ENCODE data around the gene PDE7B.

Gene PDE7B

DNA sequence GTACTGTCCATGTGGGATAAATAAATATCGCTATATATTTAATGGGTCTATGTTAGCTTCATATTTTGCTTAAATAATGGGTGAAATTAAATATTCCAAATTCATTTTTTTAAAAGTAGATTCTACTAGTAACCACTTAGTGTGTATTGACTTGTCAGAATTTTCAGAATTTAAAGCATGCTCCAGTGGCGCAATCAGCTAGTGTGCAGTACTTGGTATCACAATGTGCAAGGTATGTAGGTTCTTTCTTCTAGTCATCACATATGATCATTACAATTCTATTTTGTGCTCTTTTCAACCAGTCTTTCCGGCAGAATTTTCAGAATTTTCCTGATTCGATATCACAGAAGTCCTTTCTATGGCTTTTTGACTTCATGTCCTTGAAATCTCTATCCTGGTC lies 32.6 kb downstream of the PDE7B start:
- in situ Hi-C loops (cut with MboI; ENCODE audit: low sequenced_read_pairs), result no loop called here

DNA sequence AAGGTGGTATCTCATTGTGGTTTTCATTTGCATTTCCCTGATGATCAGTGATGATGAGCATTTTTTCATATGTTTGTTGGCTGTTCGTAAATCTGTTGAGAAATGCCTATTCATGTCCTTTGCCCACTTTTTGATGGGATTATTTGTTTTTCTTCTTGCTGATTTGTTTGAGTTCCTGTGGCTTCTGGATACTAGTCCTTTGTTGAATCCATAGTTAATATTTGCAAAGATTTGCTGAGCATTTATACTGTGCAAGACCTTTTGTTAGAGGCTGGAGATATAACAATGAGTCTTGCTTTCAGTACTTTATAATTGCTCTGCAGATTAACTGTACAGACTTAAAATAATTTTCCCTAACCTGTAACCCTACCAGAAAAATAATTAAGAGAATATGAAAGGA lies 35.6 kb downstream of the PDE7B start:
- in situ Hi-C loops (cut with MboI; ENCODE audit: low sequenced_read_pairs), result no loop called here

DNA sequence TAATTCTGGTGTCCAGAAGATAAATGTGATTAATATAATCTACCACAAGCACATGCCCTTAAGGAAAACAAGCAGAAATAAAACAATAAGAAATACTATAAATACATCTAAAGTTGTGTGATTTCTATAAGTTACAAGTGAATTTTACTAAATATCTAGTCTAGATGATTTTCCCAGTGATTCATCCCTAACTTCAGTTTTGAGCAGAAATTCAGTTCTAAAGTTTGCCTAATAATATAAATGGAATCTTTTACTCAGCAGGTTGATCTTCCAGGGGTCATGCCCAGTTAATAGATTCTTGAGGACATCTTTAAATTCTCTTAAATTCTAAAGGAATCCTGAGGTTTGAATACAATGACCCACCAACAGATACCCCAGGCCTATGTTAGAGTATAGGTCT lies 37.3 kb downstream of the PDE7B start:
- in situ Hi-C loops (cut with MboI; ENCODE audit: low sequenced_read_pairs), result no loop called here

DNA sequence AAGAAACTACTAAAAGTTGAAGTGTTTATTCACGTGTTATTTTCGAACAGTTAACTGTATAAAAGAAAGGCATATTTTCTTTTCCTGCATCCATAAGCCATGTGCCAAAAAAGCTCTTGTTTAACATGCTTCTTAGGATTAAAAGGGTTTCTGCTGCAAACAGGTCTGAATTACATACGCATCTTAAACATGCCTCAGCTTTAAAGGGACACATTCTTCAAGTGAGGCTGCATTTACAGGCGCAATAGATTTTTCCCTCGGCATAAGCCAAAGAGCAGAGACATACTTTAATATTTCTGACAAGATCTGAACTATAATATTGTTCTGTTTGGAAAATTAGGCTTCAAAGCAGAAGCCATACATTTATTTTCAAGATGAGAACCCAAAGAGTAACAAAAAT lies 39.4 kb downstream of the PDE7B start:
- in situ Hi-C loops (cut with MboI; ENCODE audit: low sequenced_read_pairs), result no loop called here

DNA sequence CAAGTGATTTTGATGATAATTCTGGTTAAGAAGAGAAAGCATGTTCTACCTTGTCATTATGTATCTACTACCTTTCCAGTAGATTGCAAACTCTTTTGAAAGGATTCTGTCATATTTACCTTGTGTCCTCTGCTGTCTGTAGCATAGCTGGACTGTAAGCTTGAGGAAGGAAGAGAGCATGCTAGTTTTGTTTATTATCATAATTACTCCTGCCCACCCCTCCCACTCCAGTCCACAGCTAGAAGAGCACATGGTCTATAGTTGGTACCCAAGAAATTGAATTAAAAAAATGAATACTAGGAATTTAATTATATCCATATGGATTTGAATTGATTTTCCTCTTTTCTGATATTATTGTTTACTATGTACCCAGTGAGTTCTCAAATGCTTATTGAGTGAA lies 40.2 kb downstream of the PDE7B start:
- in situ Hi-C loops (cut with MboI; ENCODE audit: low sequenced_read_pairs), result no loop called here

DNA sequence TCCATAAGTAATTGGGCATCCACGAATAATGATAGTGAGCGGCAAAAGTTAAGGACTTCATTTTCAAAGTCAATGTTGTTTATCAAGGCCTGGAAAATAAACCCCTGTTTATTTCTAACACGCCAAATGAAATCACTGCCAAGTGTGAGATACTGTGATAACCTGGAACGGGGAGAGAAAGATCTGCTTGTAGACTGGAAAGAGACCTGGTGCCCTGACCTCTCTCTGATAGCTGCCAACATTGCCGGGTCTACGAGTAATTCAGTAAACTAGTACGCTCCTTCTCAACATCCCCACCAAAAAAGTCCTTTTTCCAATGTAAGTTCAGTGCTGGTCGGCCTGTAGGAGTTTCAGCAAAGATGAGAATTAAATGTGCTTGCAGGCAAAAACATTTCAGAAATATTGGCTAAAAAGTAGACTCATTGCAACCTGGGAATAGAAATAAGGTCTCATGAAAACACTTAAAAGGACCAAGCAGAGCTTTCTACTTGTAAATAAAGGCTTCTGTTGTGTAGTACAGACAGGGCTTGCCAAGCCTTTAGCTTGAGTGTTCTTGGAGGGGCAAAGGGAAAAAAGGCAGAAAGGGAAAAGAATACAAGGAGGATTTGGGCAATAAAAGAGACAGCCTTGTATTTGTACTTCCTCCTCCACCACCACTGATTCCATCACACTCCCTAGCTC lies 43.9 kb downstream of the PDE7B start:
- in situ Hi-C loops (cut with MboI; ENCODE audit: low sequenced_read_pairs), result no loop called here

DNA sequence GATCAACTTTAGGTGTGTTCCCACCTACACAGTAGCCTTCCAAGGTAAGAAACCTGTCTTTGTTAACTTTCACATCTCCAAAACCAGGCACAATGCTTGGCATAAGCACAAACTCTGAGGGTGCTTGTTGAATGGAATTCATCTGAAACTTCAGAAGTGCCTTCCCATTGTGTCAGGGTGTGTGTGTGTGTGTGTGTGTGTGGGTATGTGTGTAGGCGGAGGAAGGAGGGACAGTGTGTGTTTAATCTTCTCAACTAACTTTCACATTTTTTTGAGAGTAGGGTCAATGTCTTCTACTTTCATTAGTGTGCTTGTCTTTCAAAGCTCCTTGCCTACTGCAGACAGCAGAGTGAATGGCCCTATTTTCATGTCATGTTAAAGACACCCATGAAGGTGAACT lies 45.6 kb downstream of the PDE7B start:
- in situ Hi-C loops (cut with MboI; ENCODE audit: low sequenced_read_pairs), result no loop called here

DNA sequence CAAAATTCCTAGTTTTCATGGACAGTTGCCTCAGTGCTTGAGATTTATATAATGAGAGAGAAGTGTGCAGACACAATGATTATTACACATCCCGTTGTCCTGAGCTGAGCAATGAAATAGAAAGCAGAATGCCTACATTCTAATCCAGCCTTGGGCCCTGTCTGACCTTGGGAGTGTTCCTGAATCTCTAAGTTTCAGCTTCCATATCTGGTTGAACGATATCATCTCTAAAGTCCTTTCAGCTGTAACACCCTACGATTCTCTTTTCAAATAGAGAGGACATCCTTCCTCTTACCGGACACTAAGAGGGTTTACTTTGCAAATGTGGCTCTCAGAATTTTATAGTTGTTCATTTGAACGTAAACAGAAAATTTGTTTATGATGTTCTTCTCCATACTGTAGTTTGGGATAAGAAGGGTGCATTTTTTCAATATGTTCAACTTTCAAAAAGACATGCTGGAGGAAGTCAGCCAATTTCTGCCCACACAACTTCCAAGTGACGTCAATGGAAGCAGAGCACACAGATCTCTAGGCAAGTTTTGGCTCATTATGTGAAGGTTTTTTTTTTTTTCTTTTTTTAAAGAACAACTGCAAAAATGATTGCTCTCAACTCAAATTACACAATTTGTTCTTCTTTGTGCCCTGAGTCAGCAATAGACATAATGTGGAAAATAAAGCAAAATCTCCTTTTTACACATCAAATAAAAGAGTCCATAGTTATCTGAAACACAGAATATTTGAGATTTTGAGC lies 50.4 kb downstream of the PDE7B start:
- in situ Hi-C loops (cut with MboI; ENCODE audit: low sequenced_read_pairs), result no loop called here

DNA sequence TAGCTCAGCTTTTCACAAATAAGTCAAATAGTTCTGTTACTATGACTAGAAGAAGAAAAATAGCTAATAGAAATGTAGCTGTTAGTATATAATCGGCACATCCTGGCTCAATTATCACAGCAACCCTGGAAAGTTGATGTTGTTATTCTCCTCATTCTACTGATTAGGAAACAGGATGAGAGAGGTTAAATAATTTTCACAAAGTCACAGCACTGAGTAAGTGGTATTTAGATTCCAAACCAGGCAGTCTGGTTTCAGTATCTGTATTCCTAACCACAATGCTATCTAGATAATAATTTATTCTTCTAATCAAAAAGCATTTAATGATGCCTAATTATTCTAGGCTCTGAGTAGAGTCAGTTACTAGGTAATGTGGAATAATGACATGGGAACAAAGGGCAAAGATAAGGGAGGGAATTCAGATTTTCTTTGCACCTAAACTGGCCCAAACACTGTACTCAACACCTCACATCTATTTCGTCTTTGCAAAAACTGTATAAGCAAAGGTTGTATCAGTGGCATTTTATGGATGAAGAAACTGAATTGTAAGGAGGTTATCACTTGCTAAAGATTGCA lies 51.3 kb downstream of the PDE7B start:
- in situ Hi-C loops (cut with MboI; ENCODE audit: low sequenced_read_pairs), result no loop called here

DNA sequence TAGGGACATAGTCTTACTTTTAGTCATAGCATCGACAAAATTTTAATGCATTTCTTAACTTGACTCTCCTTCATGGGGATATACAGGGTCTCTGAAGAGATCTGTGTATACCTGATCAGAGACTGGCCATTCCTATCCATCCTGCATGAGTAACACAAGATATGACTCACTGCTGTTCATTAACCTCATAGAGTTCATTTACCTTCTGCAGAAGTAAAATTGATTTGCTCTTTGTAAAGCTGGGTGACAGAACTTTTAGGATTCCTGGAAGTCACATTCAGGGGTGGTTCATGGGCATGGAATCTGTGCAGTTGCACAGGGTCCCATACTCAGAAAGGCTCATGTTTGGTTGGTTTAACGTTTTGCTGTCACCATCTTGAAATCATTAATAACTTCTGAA lies 53.2 kb downstream of the PDE7B start:
- in situ Hi-C loops (cut with MboI; ENCODE audit: low sequenced_read_pairs), result no loop called here

DNA sequence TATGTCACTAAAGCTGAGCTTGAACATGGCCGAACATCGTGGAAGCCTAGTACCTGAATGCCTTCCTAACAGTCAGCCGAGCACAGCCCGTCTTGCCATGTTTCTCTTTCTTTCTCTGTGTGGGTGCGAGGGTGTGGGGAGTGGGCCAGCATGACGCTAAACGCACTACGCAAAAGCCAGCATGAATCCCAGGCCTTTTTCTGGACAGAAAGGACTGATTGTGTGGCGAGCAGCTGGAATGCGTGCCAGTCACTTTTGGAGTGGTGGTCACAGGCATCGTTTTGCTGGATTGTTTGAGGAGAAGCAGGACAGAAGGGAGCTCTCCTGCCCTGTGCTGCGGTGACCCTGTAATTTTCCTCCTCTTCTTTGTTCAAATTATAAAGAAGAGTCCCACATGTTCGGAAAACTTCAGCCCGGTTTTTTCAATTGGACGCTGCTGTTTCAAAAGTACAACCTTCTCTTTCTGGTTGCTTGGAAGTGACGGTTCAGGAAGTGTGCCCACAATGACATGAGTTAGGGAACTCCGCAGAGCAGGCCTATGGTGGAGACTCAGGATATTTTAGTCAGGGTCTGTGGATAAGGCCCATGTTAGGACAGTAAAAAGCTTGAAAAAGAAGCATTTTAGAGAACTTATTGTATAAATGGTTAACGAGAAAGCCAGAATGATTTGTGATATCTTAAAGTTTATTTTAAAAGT lies 54.3 kb downstream of the PDE7B start:
- in situ Hi-C loops (cut with MboI; ENCODE audit: low sequenced_read_pairs), result no loop called here

DNA sequence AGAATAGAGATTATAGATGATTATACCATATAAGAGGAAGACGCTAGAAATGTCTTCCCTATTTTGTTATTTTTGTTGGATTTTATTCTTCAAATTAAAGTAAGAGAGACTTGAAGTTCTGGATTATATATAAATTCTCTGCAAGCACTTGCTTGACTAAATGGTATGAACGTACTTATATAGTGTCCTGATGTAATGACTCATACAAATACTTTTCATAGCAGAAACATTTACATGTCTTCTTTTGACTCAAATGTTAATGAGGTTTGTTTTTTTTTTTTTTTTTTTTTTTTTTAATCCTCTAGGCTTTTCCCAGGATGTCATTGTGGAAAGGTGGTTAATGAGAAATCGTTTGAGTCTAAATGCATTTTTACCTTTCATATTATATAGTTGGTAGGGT lies 55.0 kb downstream of the PDE7B start:
- in situ Hi-C loops (cut with MboI; ENCODE audit: low sequenced_read_pairs), result no loop called here

DNA sequence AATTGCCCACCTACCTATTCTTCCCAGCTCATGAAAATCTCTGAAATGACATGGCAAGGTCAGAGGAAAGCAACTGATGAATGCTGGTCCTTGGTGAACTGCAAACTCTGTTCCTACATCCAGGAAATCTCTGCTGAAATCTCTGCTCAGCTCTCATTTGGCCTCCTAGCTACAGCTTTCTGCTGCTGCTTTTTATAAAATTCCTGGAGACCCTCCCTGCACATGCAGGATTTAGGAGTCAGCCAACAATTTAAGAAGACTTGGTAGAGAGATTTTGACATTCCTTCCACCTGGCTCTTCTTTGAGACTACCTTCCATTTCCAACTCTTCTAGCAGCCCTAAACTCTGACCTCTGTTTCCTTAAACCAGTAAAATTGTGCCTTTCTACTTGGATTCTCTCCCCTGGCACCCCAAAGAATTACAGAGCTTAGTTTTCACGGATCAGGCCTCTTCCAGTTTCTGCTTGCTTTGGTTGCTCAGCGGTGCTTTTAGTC lies 55.5 kb downstream of the PDE7B start:
- in situ Hi-C loops (cut with MboI; ENCODE audit: low sequenced_read_pairs), result no loop called here

DNA sequence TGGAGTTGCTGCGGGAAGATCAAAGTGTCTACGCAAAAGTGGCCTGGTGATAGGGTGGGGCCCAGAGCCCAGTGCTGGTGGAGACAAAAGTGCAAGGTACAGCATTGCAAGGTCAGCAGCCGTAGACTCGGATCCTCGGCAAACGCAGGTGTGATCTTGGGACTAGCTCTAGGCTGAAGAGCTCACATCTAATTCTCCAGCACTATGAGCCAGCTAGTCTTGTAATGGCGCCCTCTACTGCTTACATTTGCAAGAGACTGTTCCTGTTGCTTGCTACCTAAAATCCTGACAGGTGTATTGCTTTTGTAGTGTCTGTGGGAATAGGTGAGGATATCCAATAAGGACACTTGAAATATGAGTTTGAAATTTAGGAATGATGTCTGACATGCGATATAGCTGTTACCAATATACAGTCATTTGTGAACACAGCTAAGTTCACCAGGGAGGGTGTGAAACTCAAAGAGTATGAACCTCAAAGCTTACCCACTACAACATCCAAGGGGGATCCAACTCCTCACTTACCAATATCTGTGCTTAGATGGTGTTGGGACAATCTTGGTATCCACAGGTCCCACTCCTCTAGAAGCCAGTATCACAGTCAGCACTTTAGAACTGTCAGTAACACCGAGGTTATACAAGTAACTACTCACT lies 58.4 kb downstream of the PDE7B start:
- in situ Hi-C loops (cut with MboI; ENCODE audit: low sequenced_read_pairs), result no loop called here

DNA sequence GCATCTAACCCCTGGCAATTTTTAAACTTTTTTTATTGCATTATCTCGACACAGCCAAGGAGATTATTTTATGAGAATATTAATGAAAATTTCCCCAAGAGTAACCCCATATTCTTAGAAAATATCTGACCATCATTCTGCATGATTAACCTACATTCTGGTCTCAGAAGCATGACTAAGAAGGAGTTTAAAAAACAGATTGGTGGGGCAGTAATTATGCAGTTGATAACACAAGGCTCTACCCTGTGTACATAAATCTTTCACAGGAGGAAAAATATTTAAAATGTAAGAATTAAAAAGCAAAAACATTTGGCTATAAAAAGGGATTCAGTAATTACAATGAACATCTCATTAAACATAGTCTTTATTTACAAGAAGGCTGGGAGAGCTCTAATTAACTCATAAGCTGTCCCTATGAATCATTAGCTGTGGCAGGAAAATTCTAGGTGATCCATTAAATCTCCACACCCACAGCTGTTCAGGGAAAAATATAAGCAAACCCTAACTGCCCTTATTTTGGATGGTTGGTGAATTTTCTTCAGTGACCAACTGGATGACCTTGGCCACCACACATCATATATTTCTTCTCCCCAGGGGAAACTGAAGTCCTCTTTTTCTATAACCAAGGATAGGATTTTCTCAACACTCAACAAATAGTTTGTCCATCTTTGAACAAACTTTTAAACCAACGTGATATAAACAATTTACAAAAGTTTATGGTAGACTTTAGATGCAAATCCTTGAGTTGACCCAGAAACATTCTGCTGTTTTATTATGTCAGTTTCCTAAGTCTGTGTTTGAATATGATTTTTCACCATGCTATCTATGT lies 59.5 kb downstream of the PDE7B start:
- in situ Hi-C loops (cut with MboI; ENCODE audit: low sequenced_read_pairs), result no loop called here

DNA sequence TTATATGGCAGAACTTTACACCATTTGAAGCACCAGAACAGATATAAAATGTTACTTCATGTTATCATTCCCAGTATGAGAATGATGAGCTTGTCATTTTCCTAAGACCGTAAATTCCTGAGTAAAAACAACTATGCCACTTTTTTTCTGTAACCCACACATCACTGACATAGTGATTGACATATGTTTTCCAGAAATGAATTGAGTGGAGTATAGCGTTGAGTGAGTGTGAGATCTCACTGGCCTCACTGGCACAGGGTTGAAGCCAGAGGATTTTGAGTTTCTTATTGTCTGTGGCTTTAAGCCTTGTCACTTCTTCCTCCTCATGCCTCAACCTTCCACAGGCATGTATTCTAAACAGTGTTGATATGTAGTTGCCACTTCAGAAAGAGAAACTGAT lies 62.3 kb downstream of the PDE7B start:
- in situ Hi-C loops (cut with MboI; ENCODE audit: low sequenced_read_pairs), result no loop called here

DNA sequence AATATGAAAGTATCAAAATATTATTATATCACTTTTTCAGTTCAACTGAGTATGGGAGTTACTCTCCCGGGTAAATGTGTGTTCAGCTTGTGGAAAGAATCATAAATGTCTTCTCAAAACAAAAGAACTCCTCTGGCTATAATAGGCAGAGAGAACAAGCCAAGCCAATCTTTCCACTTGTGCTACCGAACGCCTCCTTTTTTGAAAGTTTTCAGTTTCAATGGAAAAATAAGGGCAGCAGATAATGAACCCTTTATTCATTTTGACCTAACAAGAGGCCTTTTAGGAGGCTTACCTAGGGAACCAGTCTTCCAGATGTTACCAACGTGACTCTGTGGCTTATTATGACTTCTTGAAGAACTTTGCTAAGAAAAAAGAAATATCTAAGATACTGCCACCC lies 67.5 kb downstream of the PDE7B start:
- in situ Hi-C loops (cut with MboI; ENCODE audit: low sequenced_read_pairs), result no loop called here

DNA sequence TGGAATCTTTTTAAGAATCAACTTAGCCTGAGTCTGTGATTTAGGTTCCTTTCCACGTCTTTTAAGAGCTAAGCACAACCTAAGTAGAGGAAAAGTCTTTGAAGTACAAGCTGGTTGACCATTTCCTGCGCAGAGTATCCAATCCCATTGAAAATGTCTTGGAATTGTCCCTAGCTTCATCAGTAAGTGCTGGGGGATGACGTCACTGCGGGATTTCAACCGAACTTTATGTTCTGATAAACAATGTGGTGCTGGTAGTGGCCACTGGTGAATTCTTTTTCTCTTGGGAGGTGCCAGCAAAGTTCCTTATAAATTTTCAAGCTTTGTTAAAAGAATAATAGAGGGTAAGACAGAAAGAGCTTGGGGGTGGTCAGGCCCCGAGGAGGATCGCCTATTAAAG lies 69.2 kb downstream of the PDE7B start:
- in situ Hi-C loops (cut with MboI; ENCODE audit: low sequenced_read_pairs), result no loop called here

DNA sequence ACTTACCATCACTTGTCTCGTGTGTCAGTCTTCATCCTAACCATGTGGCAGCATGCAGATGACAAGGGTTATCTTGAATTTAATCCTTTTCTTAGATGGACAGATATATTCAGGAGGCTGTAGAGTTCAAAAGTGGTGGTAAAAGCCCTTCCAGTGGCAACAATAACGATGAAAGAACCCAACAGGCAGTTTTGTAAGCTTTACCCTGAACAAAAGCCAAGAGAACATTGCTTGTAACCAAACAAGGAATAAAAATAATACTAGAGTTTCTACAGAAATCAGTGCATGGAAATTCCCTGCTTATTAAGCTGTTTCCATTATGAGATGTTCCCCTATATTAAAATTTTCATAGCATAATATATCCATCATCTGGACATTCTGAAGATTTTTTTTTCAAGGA lies 69.7 kb downstream of the PDE7B start:
- in situ Hi-C loops (cut with MboI; ENCODE audit: low sequenced_read_pairs), result no loop called here

DNA sequence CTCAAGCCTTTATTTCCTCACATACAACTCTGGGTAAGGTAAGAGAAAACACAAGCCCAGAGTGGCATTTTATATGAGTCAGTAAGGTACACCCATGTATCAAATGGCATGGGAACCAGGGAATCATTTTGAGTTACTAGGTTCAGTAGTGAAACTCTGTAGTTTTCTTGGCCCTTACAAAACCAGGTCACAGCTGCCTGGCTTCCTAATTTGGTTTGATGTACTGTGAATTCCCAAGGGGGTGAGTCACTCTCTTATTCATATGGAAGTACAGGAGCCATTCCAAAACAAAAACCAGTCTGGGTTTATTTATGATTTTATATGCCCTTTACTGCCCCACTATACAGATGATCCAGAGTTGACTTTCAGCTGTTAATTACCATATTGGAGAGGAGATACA lies 70.7 kb downstream of the PDE7B start:
- in situ Hi-C loops (cut with MboI; ENCODE audit: low sequenced_read_pairs), result no loop called here

Measured in hTERT RPE-1 (cell line).